ENCODE results near the gene SSBP2. TPM values are rescaled to one million over a fixed set of nuclear protein-coding genes. Genes with fewer than 3 reads are reported as not detected.

SSBP2 gene
- total RNA-seq, 1 donor from 2014 or later = 85.2 TPM

GRCh38 chr5:81556809-81557208 lies 194.1 kb downstream of the SSBP2 start:
- Mint-ChIP-seq H3K9me3 (no peaks in the 10 kb centered on the region), H3K27ac (no peak overlapping the region), H3K36me3 (peaks cover 8% of the 10 kb centered on the region), H3K4me1 (ENCODE audit: unreplicated experiment) (peaks cover 5% of the 10 kb centered on the region), H3K27me3 (no peaks in the 10 kb centered on the region), H3K4me3 (no peak overlapping the region)
- no peak for DNase-seq (ENCODE audit: extremely low spot score, unreplicated experiment)
- TF ChIP-seq CTCF (conservative IDR thresholded peaks at IDR 0.05) = no peak

- TF ChIP-seq CTCF (conservative IDR thresholded peaks at IDR 0.05) = no peak
- Mint-ChIP-seq H3K4me3 (no peak overlapping the region), H3K36me3 (peaks cover 8% of the 10 kb centered on the region), H3K4me1 (ENCODE audit: unreplicated experiment) (peaks cover 5% of the 10 kb centered on the region), H3K27ac (no peak overlapping the region), H3K27me3 (no peaks in the 10 kb centered on the region), H3K9me3 (no peaks in the 10 kb centered on the region)
- DNase-seq (ENCODE audit: extremely low spot score, unreplicated experiment) = no peak
These were observed 195.0 kb downstream of the SSBP2 start for GRCh38 chr5:81555865-81556264.

- no peak for DNase-seq (ENCODE audit: extremely low spot score, unreplicated experiment)
- no peak overlapping the region for H3K27ac Mint-ChIP-seq
- no peaks in the 10 kb centered on the region for H3K27me3 Mint-ChIP-seq
- no peaks in the 10 kb centered on the region for H3K9me3 Mint-ChIP-seq
- TF ChIP-seq CTCF (conservative IDR thresholded peaks at IDR 0.05) = no peak
- H3K36me3 Mint-ChIP-seq = peaks cover 8% of the 10 kb centered on the region
- peaks cover 5% of the 10 kb centered on the region for H3K4me1 Mint-ChIP-seq (ENCODE audit: unreplicated experiment)
- no peak overlapping the region for H3K4me3 Mint-ChIP-seq
These were observed 196.2 kb downstream of the SSBP2 start for GRCh38 chr5:81554647-81555046.

GRCh38 chr5:81553567-81554212 lies 197.2 kb downstream of the SSBP2 start:
- H3K9me3 Mint-ChIP-seq = no peaks in the 10 kb centered on the region
- H3K27me3 Mint-ChIP-seq = no peaks in the 10 kb centered on the region
- no peak overlapping the region for H3K27ac Mint-ChIP-seq
- peaks cover 5% of the 10 kb centered on the region for H3K4me1 Mint-ChIP-seq (ENCODE audit: unreplicated experiment)
- H3K36me3 Mint-ChIP-seq = peaks cover 10% of the 10 kb centered on the region
- no peak for TF ChIP-seq CTCF (conservative IDR thresholded peaks at IDR 0.05)
- no peak for DNase-seq (ENCODE audit: extremely low spot score, unreplicated experiment)
- no peak overlapping the region for H3K4me3 Mint-ChIP-seq

GRCh38 chr5:81552852-81553566 lies 197.9 kb downstream of the SSBP2 start:
- DNase-seq (ENCODE audit: extremely low spot score, unreplicated experiment) = no peak
- Mint-ChIP-seq H3K4me1 (ENCODE audit: unreplicated experiment) (peaks cover 5% of the 10 kb centered on the region), H3K9me3 (no peaks in the 10 kb centered on the region), H3K27me3 (no peaks in the 10 kb centered on the region), H3K4me3 (no peak overlapping the region), H3K36me3 (peaks cover 5% of the 10 kb centered on the region), H3K27ac (no peak overlapping the region)
- TF ChIP-seq CTCF (conservative IDR thresholded peaks at IDR 0.05) = no peak
